ENCODE results near the gene EIF2B2.

EIF2B2 gene

GRCh38 chr14:75025082-75025481, 22.4 kb downstream of the EIF2B2 start:
- H3K36me3 ChIP-seq = no peaks in the 10 kb centered on the region
- H3K27me3 ChIP-seq = no peaks in the 10 kb centered on the region
- no peaks in the 10 kb centered on the region for H3K4me1 ChIP-seq (ENCODE audit: control insufficient read depth in 1 of 2, insufficient read depth in 1 of 2, low read depth in 1 of 2, low read length in 1 of 2)
- no peaks in the 10 kb centered on the region for H3K9me3 ChIP-seq
- TF ChIP-seq CTCF (IDR thresholded peaks at IDR 0.05) = no peak
- no peak overlapping the region for H3K4me3 ChIP-seq (ENCODE audit: low read depth in 1 of 2, low read length in 1 of 2)
- H3K27ac ChIP-seq = no peak overlapping the region

DNA sequence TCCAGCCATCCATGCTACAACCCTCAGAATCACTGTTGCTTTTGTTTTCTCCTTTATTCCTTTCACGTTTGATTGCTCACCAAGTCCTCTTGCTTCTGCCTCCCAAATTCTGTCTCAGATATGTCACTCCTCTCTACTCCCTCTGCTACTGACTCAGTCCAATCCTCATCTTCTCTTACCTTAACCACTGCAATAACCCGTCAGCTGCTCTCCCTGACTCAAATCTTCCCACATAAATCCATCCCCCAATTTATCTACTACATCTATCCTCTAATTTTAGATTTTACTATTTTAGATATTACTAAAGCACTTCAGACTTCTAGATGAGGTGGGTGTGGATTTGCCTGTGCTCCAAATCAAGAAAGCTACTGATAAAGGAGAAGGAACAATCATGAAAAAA, 23.2 kb downstream of the EIF2B2 start:
- no peaks in the 10 kb centered on the region for H3K27me3 ChIP-seq
- no peak overlapping the region for H3K4me3 ChIP-seq (ENCODE audit: low read depth in 1 of 2, low read length in 1 of 2)
- H3K36me3 ChIP-seq = no peaks in the 10 kb centered on the region
- no peak overlapping the region for H3K27ac ChIP-seq
- H3K9me3 ChIP-seq = no peaks in the 10 kb centered on the region
- no peaks in the 10 kb centered on the region for H3K4me1 ChIP-seq (ENCODE audit: control insufficient read depth in 1 of 2, insufficient read depth in 1 of 2, low read depth in 1 of 2, low read length in 1 of 2)
- no peak for TF ChIP-seq CTCF (IDR thresholded peaks at IDR 0.05)

DNA sequence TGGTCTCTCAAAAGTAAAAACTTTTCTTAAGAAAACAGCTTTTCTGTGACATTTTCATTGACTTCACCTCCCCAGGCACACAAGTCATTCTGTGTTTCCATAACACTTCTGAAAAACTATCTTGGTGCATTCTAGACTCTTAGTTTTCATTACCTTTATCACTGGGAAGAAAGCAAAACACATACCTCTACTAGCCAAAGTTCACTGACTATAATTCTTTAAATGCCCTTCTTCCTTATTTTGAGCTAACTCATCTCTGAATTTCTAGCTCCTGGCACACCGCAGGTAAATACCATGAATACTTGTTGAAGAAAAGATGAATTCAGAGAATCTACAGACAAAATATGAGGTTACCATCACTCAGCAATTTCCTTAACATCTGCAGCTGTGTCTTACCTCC, 27.4 kb downstream of the EIF2B2 start:
- Histone ChIP-seq H3K27ac (no peak overlapping the region), H3K36me3 (no peaks in the 10 kb centered on the region), H3K4me3 (ENCODE audit: low read depth in 1 of 2, low read length in 1 of 2) (no peak overlapping the region), H3K4me1 (ENCODE audit: control insufficient read depth in 1 of 2, insufficient read depth in 1 of 2, low read depth in 1 of 2, low read length in 1 of 2) (no peaks in the 10 kb centered on the region), H3K27me3 (no peaks in the 10 kb centered on the region), H3K9me3 (no peaks in the 10 kb centered on the region)
- TF ChIP-seq CTCF (IDR thresholded peaks at IDR 0.05) = no peak

GRCh38 chr14:75032939-75033338, 30.2 kb downstream of the EIF2B2 start:
- Histone ChIP-seq H3K27ac (no peak overlapping the region), H3K4me1 (ENCODE audit: control insufficient read depth in 1 of 2, insufficient read depth in 1 of 2, low read depth in 1 of 2, low read length in 1 of 2) (no peaks in the 10 kb centered on the region), H3K9me3 (no peaks in the 10 kb centered on the region), H3K4me3 (ENCODE audit: low read depth in 1 of 2, low read length in 1 of 2) (no peak overlapping the region), H3K27me3 (no peaks in the 10 kb centered on the region), H3K36me3 (no peaks in the 10 kb centered on the region)
- TF ChIP-seq CTCF (IDR thresholded peaks at IDR 0.05) = no peak

GRCh38 chr14:75040507-75040906, 37.8 kb downstream of the EIF2B2 start:
- no peak for TF ChIP-seq CTCF (IDR thresholded peaks at IDR 0.05)
- Histone ChIP-seq H3K9me3 (no peaks in the 10 kb centered on the region), H3K27ac (no peak overlapping the region), H3K27me3 (peaks cover 4% of the 10 kb centered on the region), H3K4me3 (ENCODE audit: low read depth in 1 of 2, low read length in 1 of 2) (no peak overlapping the region), H3K4me1 (ENCODE audit: control insufficient read depth in 1 of 2, insufficient read depth in 1 of 2, low read depth in 1 of 2, low read length in 1 of 2) (no peaks in the 10 kb centered on the region), H3K36me3 (no peaks in the 10 kb centered on the region)

DNA sequence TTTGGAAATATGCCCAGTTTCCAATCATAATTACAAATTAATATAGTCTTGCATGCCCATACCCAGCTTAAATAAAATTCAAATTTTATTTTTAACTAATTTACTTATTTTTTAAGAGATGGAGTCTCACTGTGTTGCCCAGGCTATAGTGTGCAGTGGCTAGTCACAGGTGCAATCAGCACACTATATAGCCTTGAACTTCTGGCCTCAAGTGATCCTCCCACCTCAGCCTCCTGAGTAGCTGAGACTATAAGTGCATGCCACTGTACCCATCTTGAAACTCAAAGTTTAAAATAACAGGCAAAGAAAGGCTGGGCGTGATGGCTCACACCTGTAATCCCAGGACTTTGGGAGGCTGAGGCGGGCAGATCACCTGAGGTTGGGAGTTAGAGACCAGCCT, 38.2 kb downstream of the EIF2B2 start:
- Histone ChIP-seq H3K9me3 (no peaks in the 10 kb centered on the region), H3K36me3 (no peaks in the 10 kb centered on the region), H3K27ac (no peak overlapping the region), H3K4me1 (ENCODE audit: control insufficient read depth in 1 of 2, insufficient read depth in 1 of 2, low read depth in 1 of 2, low read length in 1 of 2) (no peaks in the 10 kb centered on the region), H3K27me3 (peaks cover 8% of the 10 kb centered on the region), H3K4me3 (ENCODE audit: low read depth in 1 of 2, low read length in 1 of 2) (no peak overlapping the region)
- no peak for TF ChIP-seq CTCF (IDR thresholded peaks at IDR 0.05)
